Transverse colon (tissue), 4 donors: ENCODE results near the gene DIP2B. TPM values are rescaled to one million over a fixed set of nuclear protein-coding genes. Genes with fewer than 3 reads are reported as not detected.

ENCODE experiments used
- DNase-seq: peaks from one replicate; pipeline ENCODE4 v3.0.0-alpha.2; 2019
- H3K27ac ChIP-seq, 4 donors: fragments of 200-600 bp; sonication (generic); 2 replicates each; pipeline ENCODE4 v1.5.1; 2016 to 2018; ENCODE audit warnings: inconsistent platforms in 4 of 4
- H3K27me3 ChIP-seq: fragments of 200-600 bp; sonication (generic); 2 replicates; pipeline ENCODE4 v1.5.1; 2017; ENCODE audit warnings: inconsistent platforms
- H3K36me3 ChIP-seq, 4 donors: fragments of 200-600 bp; sonication (generic); 2 replicates each; pipeline ENCODE4 v1.5.1; 2017 to 2019; ENCODE audit warnings: inconsistent platforms in 4 of 4
- H3K4me1 ChIP-seq, 4 donors: fragments of 200-600 bp; sonication (generic); 2 replicates each; pipeline ENCODE4 v1.5.1; 2017 to 2020; ENCODE audit warnings: inconsistent platforms in 4 of 4
- H3K4me3 ChIP-seq, 4 donors: fragments of 200-600 bp; sonication (generic); 1 replicate in 1 of 4; 2 replicates in 3 of 4; pipeline versions ENCODE4 v1.5.1 to v1.6.1; 2017 to 2019; ENCODE audit warnings: inconsistent platforms in 4 of 4
- H3K9me3 ChIP-seq, 2 donors: fragments of 200-600 bp; sonication (generic); 2 replicates each; pipeline ENCODE4 v1.5.1; 2017 to 2019; ENCODE audit warnings: inconsistent platforms in 2 of 2
- CTCF ChIP-seq, 5 experiments: fragments of 200-600 bp in 3 of 5; fragments of 450-650 bp in 2 of 5; sonication (generic) in 3 of 5; IDR thresholded peaks; 1 replicate in 2 of 5; 2 replicates in 3 of 5; pipeline ENCODE4 v1.5.1; 2016 to 2017; ENCODE audit warnings: antibody characterized with exemption in 5 of 5, inconsistent platforms in 3 of 5, mild to moderate bottlenecking in 2 of 5, moderate library complexity in 1 of 5
- EP300 ChIP-seq: sonication (generic); formaldehyde crosslinking; IDR thresholded peaks from one replicate; pipeline ENCODE4 v1.6.1; 2017; ENCODE audit warnings: antibody characterized with exemption, low read depth
- POLR2A ChIP-seq: fragments of 450-650 bp; IDR thresholded peaks from one replicate; pipeline ENCODE4 v1.6.1; 2016; ENCODE audit warnings: antibody characterized with exemption, mild to moderate bottlenecking, moderate library complexity
- POLR2AphosphoS5 ChIP-seq, 3 donors: sonication (generic); formaldehyde crosslinking; IDR thresholded peaks; one replicate each; pipeline ENCODE4 v1.6.1; 2016; ENCODE audit warnings: antibody characterized with exemption in 3 of 3
- WGBS, 2 donors: methylation state at CpG; one replicate each; pipeline ENCODE4 v1.1.5; 2018; ENCODE audit warnings: low coverage in 1 of 2; 5-methylcytosine and 5-hydroxymethylcytosine counted together
- in situ Hi-C, 4 donors: fragments of 200-750 bp; cut with MboI; loops; one replicate each; pipeline versions ENCODE4 v1.15.0 to v1.15.1; 2017; ENCODE audit warnings: low sequenced_read_pairs in 3 of 4, low pct_ligation_motif_present in 1 of 4, low pct_unique_long_range_greater_than_20kb in 1 of 4
- intact Hi-C: fragments of 100-400 bp; cut with DNase I; formaldehyde crosslinking; loops from one replicate; pipeline ENCODE4 v1.15.1; 2023; ENCODE audit warnings: low total_unique reads
- total RNA-seq, 4 donors: library from RNA; depleted of rRNA; stranded (reverse); fragments of >200 nt; gene quantifications; one replicate each; pipeline ENCODE4 v1.1.0, GENCODE V29; 2016

Gene DIP2B
- total RNA-seq, 4 donors from 2014 or later = 40.0 to 129 (median 57.9) TPM

- no peak for DNase-seq
- intact Hi-C loops = no loop called here
- WGBS, 2 donors = 98 to 100% methylated on average over 2 of the region's 2 CpGs
- peaks cover 0 to 25% (median 6%) of the 10 kb centered on the region in 4 donors for H3K36me3 ChIP-seq
- in situ Hi-C loops = no loop called here
- TF ChIP-seq CTCF (IDR thresholded peaks at IDR 0.05) (no peak), EP300 (no peak), POLR2A (no peak), POLR2AphosphoS5 (IDR thresholded peaks at IDR 0.05) (no peak)
- no peaks in the 10 kb centered on the region for H3K27me3 ChIP-seq
- no peak overlapping the region for H3K4me3 ChIP-seq
- H3K27ac ChIP-seq = no peak overlapping the region
- H3K4me1 ChIP-seq = no peaks in the 10 kb centered on the region
- no peaks in the 10 kb centered on the region for H3K9me3 ChIP-seq
Measured at GRCh38 chr12:50749459-50749882, 244.7 kb downstream of the DIP2B start.

DNA sequence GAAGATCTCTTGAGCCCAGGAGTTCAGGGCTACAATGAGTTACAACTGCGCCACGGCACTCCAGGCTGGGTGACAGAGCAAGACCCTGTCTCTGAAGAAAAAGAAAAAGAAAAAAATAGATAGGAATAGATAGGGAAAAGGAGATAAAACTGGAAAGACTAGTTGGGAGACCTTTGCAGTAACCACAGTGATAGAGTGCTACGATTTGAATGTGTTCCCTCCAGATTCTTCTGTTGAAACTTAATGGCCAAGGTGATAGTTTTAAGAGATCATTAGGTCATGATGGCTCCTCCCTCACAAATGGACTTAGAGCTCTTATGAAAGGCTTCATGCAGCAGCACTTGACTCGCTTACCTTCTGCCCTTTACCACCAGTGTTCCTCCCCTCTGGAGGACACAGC, 245.6 kb downstream of the DIP2B start:
- H3K27me3 ChIP-seq = no peaks in the 10 kb centered on the region
- no peak overlapping the region for H3K4me3 ChIP-seq
- DNase-seq = no peak
- H3K27ac ChIP-seq = no peak overlapping the region
- H3K36me3 ChIP-seq = peaks cover 0 to 25% (median 6%) of the 10 kb centered on the region in 4 donors
- H3K9me3 ChIP-seq = no peaks in the 10 kb centered on the region
- intact Hi-C loops (no loop called here), in situ Hi-C loops (no loop called here)
- WGBS, 2 donors = 98 to 100% methylated on average over 3 to 4 of the region's 4 CpGs
- TF ChIP-seq POLR2A (no peak), CTCF (IDR thresholded peaks at IDR 0.05) (no peak), POLR2AphosphoS5 (IDR thresholded peaks at IDR 0.05) (no peak), EP300 (no peak)
- no peaks in the 10 kb centered on the region for H3K4me1 ChIP-seq

DNA sequence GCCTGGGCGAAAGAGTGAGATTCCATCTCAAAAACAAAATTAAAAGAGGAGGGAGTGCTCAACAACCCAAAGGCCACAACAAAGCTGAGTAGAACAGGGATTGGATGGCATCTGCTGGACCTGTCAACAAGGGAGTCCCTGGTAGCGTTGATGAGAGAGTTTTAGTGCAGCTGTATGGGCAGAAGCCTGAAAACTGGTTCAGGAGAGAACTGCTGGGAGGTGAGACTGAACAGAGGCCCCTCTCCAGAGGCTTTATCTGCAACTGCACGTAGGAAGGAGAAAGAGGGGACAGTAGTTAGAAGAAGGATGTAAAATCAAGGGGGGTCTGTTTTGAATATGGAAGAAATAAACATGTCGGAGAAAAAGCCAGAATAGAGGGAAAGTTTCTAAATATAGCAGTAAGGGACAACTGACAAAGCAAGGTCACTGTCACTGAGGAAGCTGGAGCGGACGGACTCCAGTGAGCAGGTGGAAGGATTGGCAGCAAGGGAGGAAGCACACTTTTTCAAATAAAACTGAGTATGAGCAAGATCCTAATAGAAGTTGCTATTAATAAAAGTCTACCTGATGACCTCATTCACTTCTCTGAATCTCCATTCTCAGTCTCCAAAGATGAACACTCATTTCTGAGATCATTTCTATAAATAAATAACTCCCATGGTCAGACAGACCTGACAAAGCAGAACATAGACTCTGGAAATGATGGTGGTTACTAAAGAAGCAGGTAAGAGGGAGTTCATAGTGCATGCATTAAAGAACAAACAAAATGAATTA, 247.3 kb downstream of the DIP2B start:
- no peak for DNase-seq
- H3K4me3 ChIP-seq = no peak overlapping the region
- no peaks in the 10 kb centered on the region for H3K9me3 ChIP-seq
- intact Hi-C loops = no loop called here
- no peaks in the 10 kb centered on the region for H3K27me3 ChIP-seq
- no peak for TF ChIP-seq POLR2A
- TF ChIP-seq POLR2AphosphoS5 (IDR thresholded peaks at IDR 0.05) = no peak
- TF ChIP-seq CTCF (IDR thresholded peaks at IDR 0.05) = no peak
- no peak for TF ChIP-seq EP300
- WGBS, 2 donors = 88 to 90% methylated on average over 4 to 6 of the region's 6 CpGs
- peaks cover 0 to 12% (median 3%) of the 10 kb centered on the region in 4 donors for H3K36me3 ChIP-seq
- in situ Hi-C loops = no loop called here
- H3K4me1 ChIP-seq = no peaks in the 10 kb centered on the region
- no peak overlapping the region for H3K27ac ChIP-seq

GRCh38 chr12:50753232-50753769, 248.5 kb downstream of the DIP2B start:
- WGBS, 2 donors = 90 to 95% methylated on average over 4 to 5 of the region's 5 CpGs
- Histone ChIP-seq H3K4me1 (no peaks in the 10 kb centered on the region), H3K4me3 (no peak overlapping the region), H3K27me3 (no peaks in the 10 kb centered on the region), H3K9me3 (no peaks in the 10 kb centered on the region), H3K27ac (no peak overlapping the region), H3K36me3 (peaks cover 0 to under 1% (median 0%) of the 10 kb centered on the region in 4 donors)
- TF ChIP-seq POLR2AphosphoS5 (IDR thresholded peaks at IDR 0.05) = no peak
- TF ChIP-seq CTCF (IDR thresholded peaks at IDR 0.05) = no peak
- TF ChIP-seq EP300 = no peak
- TF ChIP-seq POLR2A = no peak
- in situ Hi-C loops = no loop called here
- DNase-seq = no peak
- intact Hi-C loops = no loop called here
